B cell (primary cell): ENCODE data around the gene CCDC85C.

ENCODE experiments used
- EZH2 ChIP-seq: IDR thresholded peaks from 2 replicates; pipeline ENCODE4 v1.6.1; 2012; ENCODE audit warnings: borderline replicate concordance, low read depth, mild to moderate bottlenecking, moderate library complexity, low read length; ENCODE audit not compliant: insufficient read depth, poor library complexity, severe bottlenecking
- TF ChIP-seq, protein P1 (sequence below): fragments of 200-600 bp; IDR thresholded peaks from one replicate; pipeline ENCODE4 v1.8.0; 2022; ENCODE audit warnings: antibody characterized with exemption, mild to moderate bottlenecking

DNA sequence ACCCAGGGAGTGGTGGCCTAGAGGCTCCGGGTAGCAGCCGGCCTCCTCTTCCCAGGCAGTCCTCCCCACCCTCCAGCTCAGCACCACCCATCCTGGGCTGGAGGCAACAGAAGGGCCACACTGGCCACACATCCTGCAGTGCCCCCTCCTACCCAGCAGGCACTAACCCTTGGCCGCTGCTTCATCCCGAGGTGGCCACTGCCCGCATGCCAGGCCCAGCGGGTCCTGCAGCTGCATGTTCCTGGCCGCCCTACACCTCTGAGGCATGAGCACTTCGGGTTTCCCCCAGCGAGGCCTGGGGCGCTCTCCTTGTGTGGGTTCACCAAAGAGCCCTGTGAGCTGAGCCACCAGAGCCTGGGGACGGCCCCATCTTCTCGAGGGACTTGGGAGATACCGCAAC, 61.4 kb downstream of the CCDC85C start:
- TF ChIP-seq, protein P1, sequence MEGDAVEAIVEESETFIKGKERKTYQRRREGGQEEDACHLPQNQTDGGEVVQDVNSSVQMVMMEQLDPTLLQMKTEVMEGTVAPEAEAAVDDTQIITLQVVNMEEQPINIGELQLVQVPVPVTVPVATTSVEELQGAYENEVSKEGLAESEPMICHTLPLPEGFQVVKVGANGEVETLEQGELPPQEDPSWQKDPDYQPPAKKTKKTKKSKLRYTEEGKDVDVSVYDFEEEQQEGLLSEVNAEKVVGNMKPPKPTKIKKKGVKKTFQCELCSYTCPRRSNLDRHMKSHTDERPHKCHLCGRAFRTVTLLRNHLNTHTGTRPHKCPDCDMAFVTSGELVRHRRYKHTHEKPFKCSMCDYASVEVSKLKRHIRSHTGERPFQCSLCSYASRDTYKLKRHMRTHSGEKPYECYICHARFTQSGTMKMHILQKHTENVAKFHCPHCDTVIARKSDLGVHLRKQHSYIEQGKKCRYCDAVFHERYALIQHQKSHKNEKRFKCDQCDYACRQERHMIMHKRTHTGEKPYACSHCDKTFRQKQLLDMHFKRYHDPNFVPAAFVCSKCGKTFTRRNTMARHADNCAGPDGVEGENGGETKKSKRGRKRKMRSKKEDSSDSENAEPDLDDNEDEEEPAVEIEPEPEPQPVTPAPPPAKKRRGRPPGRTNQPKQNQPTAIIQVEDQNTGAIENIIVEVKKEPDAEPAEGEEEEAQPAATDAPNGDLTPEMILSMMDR, result no peak
- no peak for TF ChIP-seq EZH2
